Uterus (tissue), 2 donors: ENCODE data around the gene PUS7L.

Source experiments
- CTCF ChIP-seq, 4 experiments: fragments of 200-600 bp in 2 of 4; fragments of 450-650 bp in 2 of 4; sonication (generic) in 2 of 4; IDR thresholded peaks; one replicate each; pipeline ENCODE4 v1.5.1; 2016 to 2019; ENCODE audit warnings: antibody characterized with exemption in 4 of 4, mild to moderate bottlenecking in 2 of 4, moderate library complexity in 1 of 4
- POLR2A ChIP-seq, 2 donors: fragments of 450-650 bp; IDR thresholded peaks; one replicate each; pipeline ENCODE4 v1.6.1; 2016; ENCODE audit warnings: antibody characterized with exemption in 2 of 2, mild to moderate bottlenecking in 1 of 2, moderate library complexity in 1 of 2

DNA sequence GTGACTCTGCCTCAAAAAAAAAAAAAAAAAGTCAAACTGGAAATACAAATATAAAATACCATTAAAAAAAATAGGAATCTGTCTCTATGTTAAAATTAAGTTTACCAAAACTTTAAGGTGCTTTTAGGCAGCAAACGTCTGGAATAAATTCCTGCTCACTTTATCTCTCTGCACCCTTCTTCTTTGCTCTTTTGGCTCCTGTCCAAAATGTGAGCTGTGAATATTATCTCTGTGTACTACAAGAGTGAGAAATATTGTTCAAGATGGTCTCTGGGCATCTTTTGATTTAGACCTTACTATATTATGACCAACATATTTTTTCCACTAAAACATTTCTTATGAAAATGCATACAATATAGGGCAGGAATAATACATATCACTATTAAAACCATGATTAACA, 63.7 kb downstream of the PUS7L start:
- TF ChIP-seq CTCF (IDR thresholded peaks at IDR 0.05) (no peak), POLR2A (IDR thresholded peaks at IDR 0.05) (no peak)
